ENCODE measurements around the gene CABLES1. TPM values are rescaled to one million over a fixed set of nuclear protein-coding genes. Genes with fewer than 3 reads are reported as not detected.

The CABLES1 gene
- polyA plus RNA-seq, 1 of the 3 experiments (the other 2 are of a cell fraction): 2.2 TPM

DNA sequence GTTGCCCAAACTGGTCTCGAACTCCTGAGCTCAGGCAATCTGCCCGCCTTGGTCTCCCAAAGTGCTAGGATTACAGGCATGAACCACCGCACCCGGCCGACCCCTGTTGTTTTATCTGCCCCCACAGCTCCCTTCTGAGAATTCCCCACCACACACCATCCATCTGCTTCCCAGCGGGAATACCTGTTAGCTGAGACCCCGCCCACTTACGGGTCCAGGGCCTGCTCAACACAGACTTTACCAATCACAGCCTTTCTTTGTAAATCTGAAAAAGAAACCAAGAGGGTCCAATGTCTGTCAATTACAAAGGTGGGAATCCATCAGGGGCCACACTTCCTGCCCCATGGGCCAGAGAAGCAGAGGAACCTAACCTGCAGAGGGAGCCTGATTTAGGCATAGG is 14.2 kb upstream of the CABLES1 start (continued):
- TF ChIP-seq TAF1 (IDR thresholded peaks at IDR 0.05; ENCODE audit: borderline replicate concordance, low read depth, low read length): no peak
- no peak for TF ChIP-seq MEF2A (IDR thresholded peaks at IDR 0.05; ENCODE audit: borderline replicate concordance, low read depth)
- no peak for TF ChIP-seq POLR2AphosphoS5 (IDR thresholded peaks at IDR 0.05; ENCODE audit: low read depth, low read length)
- no peak for TF ChIP-seq SIN3A (IDR thresholded peaks at IDR 0.05; ENCODE audit: borderline replicate concordance, low read depth, low read length)
- no peak for TF ChIP-seq NFIC (IDR thresholded peaks at IDR 0.05; ENCODE audit: borderline replicate concordance)
- TF ChIP-seq YY1 (IDR thresholded peaks at IDR 0.05; ENCODE audit: low read depth): no peak
- TF ChIP-seq, protein P1, sequence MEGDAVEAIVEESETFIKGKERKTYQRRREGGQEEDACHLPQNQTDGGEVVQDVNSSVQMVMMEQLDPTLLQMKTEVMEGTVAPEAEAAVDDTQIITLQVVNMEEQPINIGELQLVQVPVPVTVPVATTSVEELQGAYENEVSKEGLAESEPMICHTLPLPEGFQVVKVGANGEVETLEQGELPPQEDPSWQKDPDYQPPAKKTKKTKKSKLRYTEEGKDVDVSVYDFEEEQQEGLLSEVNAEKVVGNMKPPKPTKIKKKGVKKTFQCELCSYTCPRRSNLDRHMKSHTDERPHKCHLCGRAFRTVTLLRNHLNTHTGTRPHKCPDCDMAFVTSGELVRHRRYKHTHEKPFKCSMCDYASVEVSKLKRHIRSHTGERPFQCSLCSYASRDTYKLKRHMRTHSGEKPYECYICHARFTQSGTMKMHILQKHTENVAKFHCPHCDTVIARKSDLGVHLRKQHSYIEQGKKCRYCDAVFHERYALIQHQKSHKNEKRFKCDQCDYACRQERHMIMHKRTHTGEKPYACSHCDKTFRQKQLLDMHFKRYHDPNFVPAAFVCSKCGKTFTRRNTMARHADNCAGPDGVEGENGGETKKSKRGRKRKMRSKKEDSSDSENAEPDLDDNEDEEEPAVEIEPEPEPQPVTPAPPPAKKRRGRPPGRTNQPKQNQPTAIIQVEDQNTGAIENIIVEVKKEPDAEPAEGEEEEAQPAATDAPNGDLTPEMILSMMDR (IDR thresholded peaks at IDR 0.05): no peak

DNA sequence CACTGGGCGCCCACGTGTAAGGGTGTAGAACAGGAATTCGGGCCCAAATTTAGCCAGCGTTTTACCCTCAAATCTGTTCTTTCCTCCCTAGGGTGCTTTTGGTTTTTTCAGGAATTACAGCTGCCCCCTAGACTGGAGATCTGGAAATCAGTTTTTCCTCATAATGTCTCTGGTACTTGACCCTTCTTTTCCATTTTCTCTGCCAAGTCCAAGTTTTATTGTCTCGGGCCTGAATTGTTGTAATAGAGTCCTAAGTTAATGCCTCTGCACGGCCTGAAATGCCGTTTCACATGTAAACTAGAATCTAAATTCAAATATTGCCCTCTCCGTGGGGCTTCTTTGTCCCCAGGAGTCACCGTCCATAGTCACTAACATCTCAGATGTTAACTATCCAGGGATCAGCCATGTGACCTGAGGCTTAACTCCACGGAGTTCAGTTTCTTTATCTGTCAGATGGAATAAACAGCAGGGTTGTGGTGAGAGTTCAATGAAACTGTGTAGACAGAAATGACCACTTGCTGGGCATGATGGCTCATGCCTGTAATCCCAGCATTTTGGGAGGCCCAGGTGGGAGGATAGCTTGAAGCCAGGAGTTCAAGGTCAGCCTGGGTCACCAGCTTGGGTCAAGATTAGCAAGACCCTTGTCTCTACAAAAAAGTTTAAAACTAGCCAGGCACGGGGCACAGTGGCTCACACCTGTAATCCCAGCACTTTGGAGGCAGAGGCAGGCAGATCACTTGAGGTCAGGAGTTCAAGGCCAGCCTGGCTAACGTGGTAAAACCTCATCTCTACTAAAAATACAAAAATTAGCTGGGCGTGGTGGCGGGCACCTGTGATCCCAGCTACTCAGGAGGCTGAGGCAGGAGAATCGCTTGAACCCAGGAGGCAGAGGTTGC is 12.7 kb upstream of the CABLES1 start:
- 90% methylated on average over 15 of the region's 15 CpGs for WGBS (ENCODE audit: low lambda C conversion rate)
- H3K4me2 ChIP-seq: no peak overlapping the region
- no peaks in the 10 kb centered on the region for H3F3A ChIP-seq (replicated peaks; ENCODE audit: insufficient read depth)
- no peaks in the 10 kb centered on the region for H3K27me3 ChIP-seq (ENCODE audit: insufficient read depth)
- no peaks in the 10 kb centered on the region; a peak in 1 of 4 replicates for H3K4me1 ChIP-seq (ENCODE audit: control insufficient read depth in 1 of 2, insufficient read depth in 2 of 2, low read depth in 1 of 2, low read length in 1 of 2)
- CTCF ChIA-PET: interaction anchor here (1.7 kb wide), 1 partner anchor 9 kb away, joined by 5 read pairs; no protein-coding TSS in a partner anchor
- H3K9me2 ChIP-seq: no peaks in the 10 kb centered on the region
- POLR2A ChIA-PET: no interaction called here
- no peaks in the 10 kb centered on the region for H4K20me1 ChIP-seq (ENCODE audit: insufficient read depth)
- no peaks in the 10 kb centered on the region for H3K79me2 ChIP-seq (ENCODE audit: insufficient read depth)
- H3K27ac ChIP-seq (ENCODE audit: low read depth in 2 of 2, low read length in 1 of 2): no peak overlapping the region
- no peaks in the 10 kb centered on the region for H3K36me3 ChIP-seq (replicated peaks in 1 of 2; ENCODE audit: control insufficient read depth in 1 of 2, insufficient read depth in 2 of 2, low read length in 1 of 2)
- H2AFZ ChIP-seq (ENCODE audit: low read depth): no peak overlapping the region
- no peak overlapping the region for H3K4me3 ChIP-seq (ENCODE audit: low read depth in 2 of 2, low read length in 1 of 2)
- TF ChIP-seq EZH2phosphoT487 (IDR thresholded peaks at IDR 0.05; ENCODE audit: borderline replicate concordance, low read depth) (no peak), YY1 (IDR thresholded peaks at IDR 0.05; ENCODE audit: low read depth) (no peak), JUND (IDR thresholded peaks at IDR 0.05) (no peak), ELF1 (IDR thresholded peaks at IDR 0.05) (no peak), IRF3 (IDR thresholded peaks at IDR 0.05; ENCODE audit: low read depth, low read length) (no peak), CHD2 (IDR thresholded peaks at IDR 0.05; ENCODE audit: low read length, partially characterized antibody) (no peak), NFIC (IDR thresholded peaks at IDR 0.05; ENCODE audit: borderline replicate concordance) (no peak), FOSL2 (IDR thresholded peaks at IDR 0.05; ENCODE audit: borderline replicate concordance, low read depth) (no peak)
- H3K9ac ChIP-seq: no peak overlapping the region
- no peak for DNase-seq
- no peaks in the 10 kb centered on the region for H3K9me3 ChIP-seq
